ENCODE results near the gene TEX54.
A peak's percentile ranks its signal among the peaks of the same experiment; 100 is the strongest.

- TF ChIP-seq CTCF (conservative IDR thresholded peaks at IDR 0.05; ENCODE audit: low read depth, low read length): no peak
- TF ChIP-seq POLR2A (IDR thresholded peaks at IDR 0.05; ENCODE audit: low read depth, low read length): no peak; the same call in 1 of the 2 replicates
- no peak for TF ChIP-seq MAZ (IDR thresholded peaks at IDR 0.05; ENCODE audit: borderline replicate concordance, low read depth, low read length)
- TF ChIP-seq USF2 (IDR thresholded peaks at IDR 0.05; ENCODE audit: low read depth, low read length): 0 out of 2 replicates have a peak, but pooled peaks have one; percentile 4
- TF ChIP-seq CEBPB (IDR thresholded peaks at IDR 0.05; ENCODE audit: low read depth, low read length): no peak
- TF ChIP-seq SMC3 (IDR thresholded peaks at IDR 0.05; ENCODE audit: low read depth, low read length): no peak
These were observed 40.5 kb downstream of the TEX54 start for GRCh38 chr11:62792202-62792575.
